A673 (cell line): ENCODE measurements around the gene FNDC3B. TPM values are rescaled to one million over a fixed set of nuclear protein-coding genes. Genes with fewer than 3 reads are reported as not detected.

ENCODE experiments used
- BruUV-seq: library from RNA; stranded (reverse); fragments of 400-500 nt; replicated peaks from 2 replicates; lab custom pipeline; 2021; lab: Mats Ljungman, UMichigan
- CTCF ChIA-PET: fragments of 300-600 bp; sonication (Branson Sonifier 250); formaldehyde crosslinking; loops from one replicate; lab custom pipeline; 2022; ENCODE audit warnings: antibody characterized with exemption; lab: Charles Lee
- POLR2A ChIA-PET: fragments of 300-600 bp; sonication (Branson Sonifier 250); formaldehyde crosslinking; loops from one replicate; lab custom pipeline; 2022; ENCODE audit warnings: antibody characterized with exemption; ENCODE audit not compliant: low non-redundant PET; lab: Charles Lee
- DNase-seq: peaks from one replicate; pipeline ENCODE4 v3.0.0-alpha.2; 2015; ENCODE audit warnings: low spot score
- H3K27ac ChIP-seq: fragments of 200-600 bp; sonication (generic); 2 replicates; pipeline ENCODE4 v1.5.1; 2016; ENCODE audit warnings: mixed run types, low read depth, mild to moderate bottlenecking, mixed read lengths, antibody characterized with exemption, low read length; ENCODE audit not compliant: poor library complexity, severe bottlenecking
- H3K27me3 ChIP-seq: fragments of 200-600 bp; sonication (generic); replicated peaks from 2 replicates; pipeline ENCODE4 v1.6.1; 2017; ENCODE audit warnings: mixed run types, low read depth, mild to moderate bottlenecking, mixed read lengths, antibody characterized with exemption, low read length; ENCODE audit not compliant: insufficient read depth, poor library complexity
- H3K36me3 ChIP-seq: fragments of 200-600 bp; sonication (generic); 2 replicates; pipeline ENCODE4 v1.6.1; 2016; ENCODE audit warnings: mixed run types, mild to moderate bottlenecking, mixed read lengths, antibody characterized with exemption, low read length; ENCODE audit not compliant: insufficient read depth, poor library complexity, severe bottlenecking
- H3K4me1 ChIP-seq: fragments of 200-600 bp; sonication (generic); 2 replicates; pipeline ENCODE4 v1.6.1; 2017; ENCODE audit warnings: mixed run types, mild to moderate bottlenecking, mixed read lengths, antibody characterized with exemption, low read length; ENCODE audit not compliant: insufficient read depth, poor library complexity, severe bottlenecking
- H3K4me3 ChIP-seq: fragments of 200-600 bp; sonication (generic); 2 replicates; pipeline ENCODE4 v1.5.1; 2016; ENCODE audit warnings: low read depth, mixed run types, mild to moderate bottlenecking, mixed read lengths, low read length; ENCODE audit not compliant: poor library complexity, severe bottlenecking
- H3K9me3 ChIP-seq: fragments of 200-600 bp; sonication (generic); 2 replicates; pipeline ENCODE4 v1.6.1; 2016; ENCODE audit warnings: mixed run types, low read depth, mild to moderate bottlenecking, mixed read lengths, antibody characterized with exemption, low read length; ENCODE audit not compliant: poor library complexity, severe bottlenecking
- CTCF ChIP-seq: fragments of 300-800, 200-600 bp; sonication (generic); conservative IDR thresholded peaks from 2 replicates; pipeline ENCODE4 v1.5.1; 2017; ENCODE audit warnings: low read depth, mild to moderate bottlenecking, antibody characterized with exemption, low read length, moderate library complexity, mixed read lengths
- EZH2 ChIP-seq: fragments of 200-600 bp; sonication (generic); IDR thresholded peaks from 2 replicates; pipeline ENCODE4 v1.6.1; 2017; ENCODE audit warnings: borderline replicate concordance, low read depth, mild to moderate bottlenecking, mixed read lengths, antibody characterized with exemption, low read length; ENCODE audit not compliant: poor library complexity, severe bottlenecking
- intact Hi-C: fragments of 100-400 bp; cut with micrococcal nuclease; formaldehyde crosslinking; loops from one replicate; pipeline ENCODE4 v1.10.0; 2022; ENCODE audit not compliant: unreplicated experiment
- total RNA-seq: library from RNA; stranded (reverse); gene quantifications from 2 replicates; pipeline ENCODE4 v1.2.3, GENCODE V29; 2021

The FNDC3B gene
- total RNA-seq, 1 experiment from 2014 or later = 50.8 TPM

GRCh38 chr3:172106989-172107388 is 67.6 kb downstream of the FNDC3B start:
- CTCF ChIA-PET = no interaction called here
- Histone ChIP-seq H3K36me3 (no peaks in the 10 kb centered on the region), H3K4me3 (no peak overlapping the region), H3K27ac (no peak overlapping the region), H3K27me3 (no peaks in the 10 kb centered on the region), H3K4me1 (peaks cover 22% of the 10 kb centered on the region), H3K9me3 (no peaks in the 10 kb centered on the region)
- TF ChIP-seq EZH2 (no peak), CTCF (no peak)
- intact Hi-C loops = no loop called here
- POLR2A ChIA-PET = no interaction called here
- BruUV-seq = no TSS peak
- DNase-seq = no peak

DNA sequence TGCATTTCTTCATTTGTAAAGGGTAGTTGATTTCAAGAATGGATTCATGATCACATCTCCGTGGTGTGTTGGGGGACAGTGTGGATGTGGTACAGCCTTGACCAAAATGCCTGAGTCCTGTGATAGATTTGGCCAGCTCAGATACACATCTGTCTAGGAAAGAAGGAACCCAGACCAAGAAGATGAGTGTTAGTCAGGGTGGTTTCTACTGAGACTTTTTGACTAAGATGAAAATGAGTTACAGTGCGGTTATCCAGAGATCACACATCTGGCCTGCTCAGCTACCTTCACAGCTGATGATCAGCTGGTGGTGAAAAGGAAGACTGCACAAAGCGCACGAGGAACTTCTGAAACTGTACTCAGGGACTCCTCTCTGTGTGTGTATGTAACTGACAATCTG is 68.0 kb downstream of the FNDC3B start:
- intact Hi-C loops = no loop called here
- no TSS peak for BruUV-seq
- H3K9me3 ChIP-seq = no peaks in the 10 kb centered on the region
- CTCF ChIA-PET = no interaction called here
- POLR2A ChIA-PET = no interaction called here
- H3K4me3 ChIP-seq = no peak overlapping the region
- H3K4me1 ChIP-seq = peaks cover 22% of the 10 kb centered on the region
- H3K36me3 ChIP-seq = no peaks in the 10 kb centered on the region
- H3K27me3 ChIP-seq = no peaks in the 10 kb centered on the region
- no peak for DNase-seq
- TF ChIP-seq EZH2 (no peak), CTCF (no peak)
- H3K27ac ChIP-seq = no peak overlapping the region

DNA sequence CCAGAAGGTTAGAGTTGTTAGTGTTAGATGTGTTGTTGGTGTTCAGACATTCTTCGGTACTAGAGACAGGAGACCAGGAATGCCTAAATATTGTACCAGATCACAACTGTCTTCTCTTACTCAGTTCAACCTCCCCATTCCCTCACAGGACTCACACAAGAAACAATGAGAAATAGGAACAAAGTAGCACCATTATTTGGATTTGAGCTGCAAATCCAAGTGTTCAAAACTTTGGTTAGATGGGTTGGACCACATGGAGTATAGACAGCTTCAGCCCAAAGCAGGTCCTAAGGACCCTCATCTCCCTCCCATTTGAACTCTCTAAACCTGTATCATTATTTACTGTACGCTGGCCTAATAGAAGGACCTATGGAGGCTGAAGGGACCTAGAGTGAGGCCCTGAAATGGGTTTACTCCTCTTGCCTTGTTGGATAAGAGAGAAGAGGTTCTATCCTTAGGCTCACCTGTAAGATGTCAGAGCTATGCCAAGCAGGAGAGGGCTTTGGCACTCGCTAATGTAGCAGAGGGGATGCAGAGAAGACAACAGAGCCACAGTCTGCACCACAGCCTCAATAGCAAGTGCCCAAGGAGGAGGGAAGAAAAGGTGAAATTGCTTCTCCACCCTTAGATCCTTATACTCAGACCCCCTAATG is 70.9 kb downstream of the FNDC3B start:
- CTCF ChIA-PET = no interaction called here

More for the DNA sequence above, 70.9 kb downstream of the FNDC3B start:
- Histone ChIP-seq H3K27me3 (no peaks in the 10 kb centered on the region), H3K9me3 (no peaks in the 10 kb centered on the region), H3K4me3 (no peak overlapping the region), H3K4me1 (peaks cover 1% of the 10 kb centered on the region), H3K27ac (no peak overlapping the region), H3K36me3 (no peaks in the 10 kb centered on the region)
- POLR2A ChIA-PET = no interaction called here
- intact Hi-C loops = no loop called here
- TF ChIP-seq CTCF (no peak), EZH2 (no peak)
- BruUV-seq = no TSS peak
- DNase-seq = no peak
